HEK293T (cell line): Measurements from ENCODE around the gene SLC30A1.

Experiments used
- ARNT ChIP-seq: fragments of 450-650 bp; IDR thresholded peaks from 2 replicates; pipeline ENCODE4 v1.6.1; 2017; ENCODE audit warnings: mild to moderate bottlenecking
- BHLHE40 ChIP-seq: fragments of 450-650 bp; IDR thresholded peaks from 2 replicates; pipeline ENCODE4 v1.6.1; 2016; ENCODE audit warnings: mild to moderate bottlenecking, moderate library complexity, borderline replicate concordance
- CTBP1 ChIP-seq: fragments of 450-650 bp; IDR thresholded peaks from 2 replicates; pipeline ENCODE4 v1.6.1; 2016; ENCODE audit warnings: borderline replicate concordance

GRCh38 chr1:211527888-211528287, 51.1 kb downstream of the SLC30A1 start:
- TF ChIP-seq CTBP1 (no peak), BHLHE40 (no peak), ARNT (no peak)
